Choroid plexus epithelial cell (primary cell): ENCODE results near the gene POTEI.
"Not testable (repeated sequence)": the region's sequence is repeated elsewhere in the genome, so short reads cannot be mapped to it uniquely, and the experiment has no call there.

Experiments
- DNase-seq: peaks from one replicate; pipeline ENCODE4 v3.0.0-alpha.2; 2010; ENCODE audit warnings: low read depth
- H3K4me3 ChIP-seq: 2 replicates; pipeline ENCODE4 v1.5.1; 2011; ENCODE audit warnings: low read depth, mild to moderate bottlenecking, control low read depth, low read length, moderate library complexity

The POTEI gene

GRCh38 chr2:130509228-130509627 lies at the start of gene POTEI:
Gene POTEI, minus strand, starts transcription at chr2:130509328. Its CDS starts 93 bp downstream, at chr2:130509235.
- H3K4me3 ChIP-seq, DNase-seq: not testable (repeated sequence)

DNA sequence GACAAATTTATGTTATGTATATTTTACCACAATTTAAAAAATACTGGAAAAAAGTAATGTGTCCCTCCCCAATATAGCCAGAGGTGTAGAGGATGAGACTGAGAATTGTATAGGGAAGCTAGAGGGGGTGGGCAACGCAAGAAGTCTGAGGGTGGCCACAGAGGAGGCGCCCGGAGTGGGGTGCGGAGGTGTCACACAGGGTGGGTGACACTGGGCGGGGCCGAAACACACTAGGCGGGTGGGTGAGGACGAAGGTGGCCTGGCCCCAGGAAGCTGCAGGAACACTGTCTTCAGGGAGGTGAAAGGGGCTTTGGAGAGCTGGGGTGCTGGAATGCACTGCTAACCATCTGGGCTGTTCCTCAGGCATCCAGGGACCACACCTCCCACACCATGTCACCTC lies 47.3 kb upstream of the POTEI start:
- DNase-seq, H3K4me3 ChIP-seq: not testable (repeated sequence)

GRCh38 chr2:130554178-130554577 lies 45.0 kb upstream of the POTEI start:
- H3K4me3 ChIP-seq, DNase-seq: not testable (repeated sequence)

- DNase-seq, H3K4me3 ChIP-seq: not testable (repeated sequence)
Measured at GRCh38 chr2:130549475-130549874, 40.3 kb upstream of the POTEI start.

GRCh38 chr2:130548418-130548817 lies 39.3 kb upstream of the POTEI start:
- H3K4me3 ChIP-seq, DNase-seq: not testable (repeated sequence)

DNA sequence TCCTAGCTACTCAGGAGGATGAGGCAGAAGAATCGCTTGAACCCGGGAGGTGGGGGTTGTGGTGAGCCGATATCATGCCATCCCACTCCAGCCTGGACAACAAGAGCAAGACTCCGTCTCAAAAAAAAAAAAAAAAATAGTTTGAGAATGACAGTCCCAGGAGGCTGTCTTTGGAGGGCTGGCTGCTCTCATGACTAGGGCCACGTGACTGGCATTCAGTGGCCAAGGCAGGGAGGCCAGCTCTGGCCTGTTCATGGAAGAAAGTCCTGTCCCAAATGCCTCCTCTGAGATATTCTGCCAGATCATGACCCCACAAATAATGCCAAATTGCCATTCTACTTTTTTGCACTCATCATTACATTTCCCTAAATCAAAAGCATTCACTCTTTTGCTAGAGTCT lies 35.9 kb upstream of the POTEI start:
- not testable (repeated sequence) for DNase-seq, H3K4me3 ChIP-seq

GRCh38 chr2:130543785-130544528 lies 34.8 kb upstream of the POTEI start:
- DNase-seq, H3K4me3 ChIP-seq: not testable (repeated sequence)

DNA sequence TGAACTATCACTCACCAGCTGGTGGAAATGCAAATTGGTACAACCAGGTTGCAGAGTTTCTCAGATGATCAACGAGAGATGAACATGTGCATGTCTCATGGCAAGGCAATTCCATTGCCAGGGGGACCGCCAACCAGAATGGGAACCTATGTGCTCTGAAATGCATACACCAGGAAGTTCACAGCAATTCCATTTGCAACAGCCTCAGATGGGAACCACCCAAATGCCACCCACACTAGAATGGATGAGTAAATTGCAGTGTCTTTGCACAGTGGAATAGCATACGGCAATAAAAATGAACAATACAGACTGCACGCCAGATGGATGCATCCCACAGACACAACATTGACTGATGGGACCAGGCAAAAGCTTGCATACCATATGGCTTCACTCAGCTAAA lies 33.7 kb upstream of the POTEI start:
- not testable (repeated sequence) for DNase-seq

DNA sequence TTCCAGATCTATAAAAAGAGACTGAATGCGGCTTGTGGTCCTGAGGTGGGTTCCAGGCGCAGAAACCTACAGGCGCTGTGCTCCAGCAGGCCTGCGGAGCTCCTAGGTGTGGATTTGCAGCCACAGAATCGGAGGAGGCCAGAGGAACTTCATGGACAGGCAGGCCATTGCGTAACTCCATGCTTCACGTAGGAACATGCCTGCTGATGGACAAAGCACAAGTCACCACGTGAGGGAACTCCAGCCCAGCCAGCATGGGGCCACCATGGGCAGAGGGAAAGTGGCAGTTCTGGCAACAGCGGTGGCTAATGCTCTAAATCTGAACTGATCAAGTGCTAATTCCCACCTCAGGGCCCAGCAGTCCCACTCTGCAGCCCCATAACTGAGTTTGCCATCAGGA lies 29.1 kb upstream of the POTEI start:
- H3K4me3 ChIP-seq, DNase-seq: not testable (repeated sequence)

More for the DNA sequence above, 33.7 kb upstream of the POTEI start:
- not testable (repeated sequence) for H3K4me3 ChIP-seq

GRCh38 chr2:130536654-130537053 lies 27.5 kb upstream of the POTEI start:
- not testable (repeated sequence) for H3K4me3 ChIP-seq, DNase-seq

DNA sequence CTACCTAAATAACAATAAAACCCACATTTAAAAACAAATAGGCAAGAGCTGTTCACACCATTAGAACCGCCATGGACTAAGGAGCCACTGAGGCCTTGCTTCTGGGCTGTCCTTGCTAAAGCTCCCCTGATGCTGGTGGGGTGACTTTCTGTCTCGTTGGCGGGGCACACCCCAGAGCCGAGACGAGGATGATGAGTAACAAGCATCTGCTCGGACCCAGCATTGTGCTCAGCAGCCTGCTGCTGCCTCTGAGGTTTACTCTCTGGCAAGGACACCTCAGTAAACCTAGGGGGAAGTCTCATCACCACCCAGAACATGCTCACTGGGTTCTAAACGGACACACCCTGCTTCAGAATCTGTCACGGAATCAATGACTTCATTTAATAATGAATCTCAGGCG lies 22.5 kb upstream of the POTEI start:
- not testable (repeated sequence) for H3K4me3 ChIP-seq, DNase-seq

DNA sequence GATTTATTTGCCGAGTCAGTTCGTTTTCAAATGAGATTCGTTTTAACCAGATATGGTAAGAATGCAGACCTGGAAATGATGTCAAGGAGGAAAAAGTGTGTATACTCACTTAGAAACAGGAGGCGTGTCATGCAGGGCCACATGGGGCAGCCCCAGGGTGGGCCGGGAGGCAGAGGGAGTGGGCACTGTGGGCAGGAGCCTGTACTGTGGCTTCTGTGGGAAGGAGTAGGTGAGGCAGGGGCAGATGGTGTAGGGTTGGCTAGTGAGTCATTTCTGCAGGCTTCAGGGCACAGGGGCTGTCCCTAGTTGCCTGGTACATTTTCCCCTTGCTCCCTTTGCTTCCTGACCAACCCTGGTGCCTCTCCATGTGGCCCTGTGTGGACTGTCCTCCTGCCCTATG lies 22.1 kb upstream of the POTEI start:
- not testable (repeated sequence) for H3K4me3 ChIP-seq, DNase-seq

GRCh38 chr2:130530212-130530611 lies 21.1 kb upstream of the POTEI start:
- DNase-seq, result not testable (repeated sequence)

GRCh38 chr2:130529545-130529944 lies 20.4 kb upstream of the POTEI start:
- DNase-seq, H3K4me3 ChIP-seq: not testable (repeated sequence)

More at GRCh38 chr2:130530212-130530611, 21.1 kb upstream of the POTEI start:
- not testable (repeated sequence) for H3K4me3 ChIP-seq

GRCh38 chr2:130527365-130527967 lies 18.3 kb upstream of the POTEI start:
- H3K4me3 ChIP-seq, DNase-seq: not testable (repeated sequence)

DNA sequence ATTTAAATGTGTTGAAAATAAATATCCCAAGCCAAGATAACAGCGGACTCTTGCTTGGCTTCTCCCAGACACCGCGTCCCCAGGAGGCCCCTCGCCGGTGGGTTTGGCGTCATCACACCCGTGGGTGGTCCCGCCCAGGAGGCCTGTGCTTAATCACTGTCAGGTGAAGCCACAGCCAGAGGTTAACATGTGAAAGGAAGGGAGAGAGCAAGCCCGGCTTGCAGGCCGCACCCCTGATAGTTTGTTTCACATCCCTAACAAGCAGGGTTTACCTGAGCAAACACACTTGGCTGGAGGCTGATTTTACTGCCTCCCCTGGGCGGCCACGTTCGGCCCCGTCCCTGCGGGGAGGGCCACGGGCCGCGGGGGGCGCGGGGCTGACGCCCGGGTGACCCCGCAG lies 13.3 kb upstream of the POTEI start:
- H3K4me3 ChIP-seq, DNase-seq: not testable (repeated sequence)

- H3K4me3 ChIP-seq, DNase-seq: not testable (repeated sequence)
Measured at GRCh38 chr2:130520992-130521391, 11.9 kb upstream of the POTEI start, which contains the start of gene CFC1B. Gene CFC1B, plus strand, starts transcription at chr2:130521222. Its CDS starts 263 bp downstream, at chr2:130521485.

DNA sequence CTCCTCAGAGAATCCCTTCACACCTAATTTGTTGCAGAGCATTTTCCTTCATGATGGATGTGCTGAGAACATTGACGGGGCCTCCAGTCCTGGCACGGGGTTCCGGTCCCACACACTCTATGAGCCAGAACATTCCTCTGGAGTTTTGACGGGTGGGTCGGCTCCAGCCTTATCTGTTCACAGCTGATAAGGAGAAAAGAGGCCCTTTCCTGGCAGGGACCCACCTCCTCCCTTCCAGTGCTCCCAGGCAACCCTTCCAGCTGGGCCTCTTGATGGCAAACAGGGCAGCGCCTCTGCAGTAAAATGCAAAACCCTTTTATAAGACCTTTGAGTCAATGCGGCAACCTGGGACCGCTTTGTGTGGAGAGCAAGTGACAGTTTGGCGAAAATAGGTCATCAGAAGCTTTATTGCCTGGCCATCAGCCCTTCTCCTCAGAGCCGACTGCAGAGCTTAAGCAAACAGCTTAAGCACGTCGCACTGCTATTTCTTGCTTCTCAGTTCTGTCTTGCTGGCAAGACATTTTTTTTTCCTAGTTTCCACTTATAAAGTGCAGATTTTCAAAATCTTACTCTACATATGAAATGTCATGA lies 9.5 kb upstream of the POTEI start:
- not testable (repeated sequence) for DNase-seq, H3K4me3 ChIP-seq

GRCh38 chr2:130511747-130512451 lies 2.8 kb upstream of the POTEI start:
- not testable (repeated sequence) for H3K4me3 ChIP-seq, DNase-seq
